Liver (tissue), 9 donors: ENCODE data around the gene NCOA6. TPM values are rescaled to one million over a fixed set of nuclear protein-coding genes. Genes with fewer than 3 reads are reported as not detected.

Source experiments
- DNase-seq: peaks from one replicate; pipeline ENCODE4 v3.0.0-alpha.2; 2017; ENCODE audit warnings: low spot score
- H3K27ac ChIP-seq, 2 donors: one replicate each; pipeline ENCODE4 v1.7.0; 2013; ENCODE audit warnings: inconsistent platforms in 2 of 2, low read length in 2 of 2, control low read depth in 1 of 2, low read depth in 1 of 2, mild to moderate bottlenecking in 1 of 2
- H3K27me3 ChIP-seq, 4 donors: one replicate each; pipeline versions ENCODE4 v1.6.1 to v1.7.0; 2013; ENCODE audit warnings: low read length in 3 of 4, inconsistent platforms in 1 of 4, mild to moderate bottlenecking in 1 of 4, moderate library complexity in 1 of 4; ENCODE audit not compliant: control insufficient read depth in 4 of 4, insufficient read depth in 4 of 4
- H3K36me3 ChIP-seq, 4 donors: one replicate each; pipeline versions ENCODE4 v1.6.1 to v1.7.0; 2013; ENCODE audit warnings: low read length in 3 of 4, mild to moderate bottlenecking in 3 of 4, low read depth in 1 of 4, moderate library complexity in 1 of 4; ENCODE audit not compliant: control insufficient read depth in 4 of 4, insufficient read depth in 3 of 4
- H3K4me1 ChIP-seq, 4 donors: one replicate each; pipeline versions ENCODE4 v1.6.1 to v1.7.0; 2013; ENCODE audit warnings: low read length in 3 of 4, mild to moderate bottlenecking in 3 of 4, moderate library complexity in 1 of 4; ENCODE audit not compliant: control insufficient read depth in 4 of 4, insufficient read depth in 4 of 4
- H3K4me3 ChIP-seq, 3 donors: one replicate each; pipeline versions ENCODE4 v1.6.1 to v1.7.0; 2013; ENCODE audit warnings: low read length in 3 of 3, control low read depth in 1 of 3, low read depth in 1 of 3, mild to moderate bottlenecking in 1 of 3
- H3K9ac ChIP-seq, 2 donors: one replicate each; pipeline ENCODE4 v1.7.0; 2013; ENCODE audit warnings: low read length in 2 of 2, mild to moderate bottlenecking in 2 of 2, moderate library complexity in 2 of 2, control low read depth in 1 of 2, low read depth in 1 of 2
- H3K9me3 ChIP-seq, 4 donors: one replicate each; pipeline versions ENCODE4 v1.6.1 to v1.7.0; 2013; ENCODE audit warnings: low read length in 3 of 4; ENCODE audit not compliant: control insufficient read depth in 4 of 4
- ATF3 ChIP-seq: IDR thresholded peaks from 2 replicates; pipeline ENCODE4 v1.6.1; 2016; ENCODE audit warnings: antibody characterized with exemption
- CTCF ChIP-seq: fragments of 150-350 bp; IDR thresholded peaks from 2 replicates; pipeline ENCODE4 v1.5.1; 2017; ENCODE audit warnings: improper control_type of control experiment, low read depth, low read length; ENCODE audit not compliant: missing input control
- EGR1 ChIP-seq, 2 donors: IDR thresholded peaks; 2 replicates each; pipeline ENCODE4 v1.6.1; 2016 to 2018; ENCODE audit warnings: antibody characterized with exemption in 2 of 2, low read depth in 2 of 2
- FOXA1 ChIP-seq: IDR thresholded peaks from 2 replicates; pipeline ENCODE4 v1.6.1; 2016; ENCODE audit warnings: antibody characterized with exemption
- FOXA2 ChIP-seq: IDR thresholded peaks from 2 replicates; pipeline ENCODE4 v1.6.1; 2016; ENCODE audit warnings: antibody characterized with exemption
- GABPA ChIP-seq, 2 donors: IDR thresholded peaks in 1 of 2; conservative IDR thresholded peaks in 1 of 2; 2 replicates each; pipeline ENCODE4 v1.6.1; 2016; ENCODE audit warnings: antibody characterized with exemption in 2 of 2, mild to moderate bottlenecking in 1 of 2, moderate library complexity in 1 of 2
- HNF4A ChIP-seq, 2 donors: conservative IDR thresholded peaks; 2 replicates each; pipeline ENCODE4 v1.6.1; 2016; ENCODE audit warnings: antibody characterized with exemption in 2 of 2, mild to moderate bottlenecking in 2 of 2
- HNF4G ChIP-seq: IDR thresholded peaks from 2 replicates; pipeline ENCODE4 v1.6.1; 2016; ENCODE audit warnings: antibody characterized with exemption
- JUND ChIP-seq, 2 donors: IDR thresholded peaks; 2 replicates each; pipeline ENCODE4 v1.6.1; 2016; ENCODE audit warnings: antibody characterized with exemption in 2 of 2
- MAX ChIP-seq: IDR thresholded peaks from 2 replicates; pipeline ENCODE4 v1.6.1; 2016; ENCODE audit warnings: antibody characterized with exemption
- NR2F2 ChIP-seq: IDR thresholded peaks from 2 replicates; pipeline ENCODE4 v1.6.1; 2016; ENCODE audit warnings: antibody characterized with exemption
- RAD21 ChIP-seq, 2 donors: IDR thresholded peaks; 2 replicates each; pipeline ENCODE4 v1.6.1; 2016; ENCODE audit warnings: antibody characterized with exemption in 2 of 2, mild to moderate bottlenecking in 2 of 2
- REST ChIP-seq: IDR thresholded peaks from 2 replicates; pipeline ENCODE4 v1.6.1; 2016; ENCODE audit warnings: antibody characterized with exemption, mild to moderate bottlenecking
- RXRA ChIP-seq, 2 donors: IDR thresholded peaks; 2 replicates each; pipeline ENCODE4 v1.6.1; 2017 to 2018; ENCODE audit warnings: antibody characterized with exemption in 2 of 2, mild to moderate bottlenecking in 1 of 2
- SP1 ChIP-seq: IDR thresholded peaks from 2 replicates; pipeline ENCODE4 v1.6.1; 2018; ENCODE audit warnings: antibody characterized with exemption, mild to moderate bottlenecking
- TAF1 ChIP-seq: conservative IDR thresholded peaks from 2 replicates; pipeline ENCODE4 v1.6.1; 2016; ENCODE audit warnings: antibody characterized with exemption, mild to moderate bottlenecking
- YY1 ChIP-seq: IDR thresholded peaks from 2 replicates; pipeline ENCODE4 v1.6.1; 2016; ENCODE audit warnings: antibody characterized with exemption, mild to moderate bottlenecking
- ZBTB33 ChIP-seq: IDR thresholded peaks from 2 replicates; pipeline ENCODE4 v1.6.1; 2016; ENCODE audit warnings: antibody characterized with exemption
- WGBS: extraction: QIAGEN DNeasy Blood & Tissue Kit; methylation state at CpG from one replicate; pipeline ENCODE4 v1.1.7; 2013; 5-methylcytosine and 5-hydroxymethylcytosine counted together
- polyA plus RNA-seq, 2 donors: library from polyadenylated mRNA; stranded (reverse) in 1 of 2; unstranded in 1 of 2; fragments of 200-250 nt in 1 of 2; fragments of >200 nt in 1 of 2; fragmentation: Nextera tagmentation in 1 of 2; extraction: Ambion mirVana in 1 of 2; gene quantifications; one replicate each; pipeline versions ENCODE4 v1.2.1 to v1.2.3, GENCODE V29; 2013 to 2015
- total RNA-seq, 2 donors: library from RNA; depleted of rRNA; stranded (reverse); fragments of >200 nt; gene quantifications; one replicate each; pipeline ENCODE4 v1.2.3, GENCODE V29; 2014
- donor health status: healthy.
- donor health status: healthy.
- donor health status: healthy.
- donor health status: healthy.
- donor health status: healthy.

NCOA6 gene
- total and polyA plus RNA-seq, 4 donors, result 5.4 to 13.1 (median 6.2) TPM

GRCh38 chr20:34675993-34676641 lies 149.3 kb downstream of the NCOA6 start:
- Histone ChIP-seq H3K4me1 (peaks cover 3 to 11% (median 9%) of the 10 kb centered on the region in 4 donors), H3K4me3 (peak overlapping the region; percentile 73 to 94 (median 94)), H3K36me3 (no peaks in the 10 kb centered on the region), H3K9ac (peak overlapping the region; percentile 4 to 71), H3K27me3 (no peaks in the 10 kb centered on the region), H3K9me3 (no peaks in the 10 kb centered on the region), H3K27ac (peak overlapping the region; percentile 86 to 89)
- TF ChIP-seq FOXA2 (no peak), HNF4A (conservative IDR thresholded peaks at IDR 0.05) (no peak), GABPA (IDR thresholded peaks at IDR 0.05 in 1 of 2, conservative IDR thresholded peaks at IDR 0.05 in 1 of 2) (no peak), FOXA1 (no peak), ZBTB33 (no peak), JUND (IDR thresholded peaks at IDR 0.05) (no peak), MAX (no peak), YY1 (no peak), TAF1 (no peak), NR2F2 (no peak), RAD21 (IDR thresholded peaks at IDR 0.05) (no peak), ATF3 (no peak), SP1 (no peak), CTCF (no peak), EGR1 (IDR thresholded peaks at IDR 0.05; ENCODE audit: low read depth in 2 of 2) (no peak), HNF4G (no peak), REST (no peak), RXRA (IDR thresholded peaks at IDR 0.05) (no peak)
- WGBS, result under 1% methylated on average over 14 of the region's 14 CpGs
- no peak for DNase-seq
